HCT116 (cell line): ENCODE data around the gene TPD52L2. TPM values are rescaled to one million over a fixed set of nuclear protein-coding genes. Genes with fewer than 3 reads are reported as not detected.

Source experiments
- ATAC-seq: fragments of 200-7000 bp; cut with Tn5 transposase; 2 replicates; pipeline ENCODE4 v1.9.1; 2020; ENCODE audit warnings: mild to moderate bottlenecking, moderate library complexity
- BruUV-seq: library from RNA; stranded (reverse); fragments of 400-500 nt; replicated peaks from 2 replicates; lab custom pipeline; 2021; lab: Mats Ljungman, UMichigan
- CTCF ChIA-PET: fragments of 300-600 bp; sonication (Branson Sonifier 250); formaldehyde crosslinking; loops from one replicate; lab custom pipeline; 2021; ENCODE audit warnings: antibody characterized with exemption; lab: Charles Lee
- POLR2A ChIA-PET: fragments of 300-600, 350-600 bp; sonication (Branson Sonifier 250); formaldehyde crosslinking; loops from one replicate; lab custom pipeline; 2021; ENCODE audit warnings: antibody characterized with exemption; lab: Charles Lee
- RAD21 ChIA-PET, 2 experiments: fragments of 300-600 bp; sonication (Branson Sonifier 250); formaldehyde crosslinking; loops; one replicate each; lab custom pipeline; 2023; ENCODE audit warnings: low total read pairs in 2 of 2; ENCODE audit not compliant: uncharacterized antibody in 2 of 2, unreplicated experiment in 2 of 2, low non-redundant PET in 1 of 2; lab: Charles Lee
- DNase-seq: peaks from one replicate; pipeline ENCODE4 v3.0.0-alpha.2; 2010; ENCODE audit warnings: low read depth, low spot score
- H2AFZ ChIP-seq: fragments of 200-600 bp; shearing (Covaris generic), sonication (generic); 2 replicates; pipeline ENCODE4 v1.6.1; 2017; ENCODE audit warnings: low read depth, mixed run types, mixed read lengths, antibody characterized with exemption, low read length; ENCODE audit not compliant: poor library complexity, severe bottlenecking
- H3K27ac ChIP-seq: 2 replicates; pipeline ENCODE4 v1.5.1; 2012; ENCODE audit warnings: low read depth, low read length
- H3K27me3 ChIP-seq: fragments of 200-600 bp; sonication (generic); 2 replicates; pipeline ENCODE4 v1.6.1; 2016; ENCODE audit warnings: mixed run types, low read length, mixed read lengths; ENCODE audit not compliant: insufficient read depth
- H3K36me3 ChIP-seq, 2 experiments: fragments of 200-500 bp in 1 of 2; fragments of 200-600 bp in 1 of 2; sonication (Bioruptor generic) in 1 of 2; sonication (generic) in 1 of 2; 2 replicates each; pipeline versions ENCODE4 v1.5.1 to v1.6.1; 2014 to 2016; ENCODE audit warnings: low read length in 2 of 2, inconsistent platforms in 1 of 2, mixed read lengths in 1 of 2, mixed run types in 1 of 2; ENCODE audit not compliant: insufficient read depth in 2 of 2, control insufficient read depth in 1 of 2
- H3K4me1 ChIP-seq, 2 experiments: fragments of 200-600 bp in 1 of 2; sonication (generic) in 1 of 2; 2 replicates each; pipeline versions ENCODE4 v1.5.1 to v1.6.1; 2012 to 2017; ENCODE audit warnings: low read length in 2 of 2, inconsistent platforms in 1 of 2, mild to moderate bottlenecking in 1 of 2, mixed read lengths in 1 of 2, mixed run types in 1 of 2, moderate library complexity in 1 of 2; ENCODE audit not compliant: insufficient read depth in 2 of 2, control insufficient read depth in 1 of 2
- H3K4me2 ChIP-seq: fragments of 200-600 bp; sonication (generic); 2 replicates; pipeline ENCODE4 v1.6.1; 2017; ENCODE audit warnings: mixed run types, low read length, mixed read lengths
- H3K4me3 ChIP-seq, 2 experiments: fragments of 200-600 bp in 1 of 2; sonication (generic) in 1 of 2; replicated peaks in 1 of 2; 2 replicates each; pipeline ENCODE4 v1.5.1; 2011 to 2016; ENCODE audit warnings: low read length in 2 of 2, control low read depth in 1 of 2, low read depth in 1 of 2, mild to moderate bottlenecking in 1 of 2, mixed read lengths in 1 of 2, mixed run types in 1 of 2
- H3K79me2 ChIP-seq: fragments of 200-600 bp; sonication (generic); 2 replicates; pipeline ENCODE4 v1.6.1; 2017; ENCODE audit warnings: mild to moderate bottlenecking, mixed run types, low read length, moderate library complexity, mixed read lengths; ENCODE audit not compliant: insufficient read depth
- H3K9ac ChIP-seq: fragments of 200-600 bp; sonication (generic); 2 replicates; pipeline ENCODE4 v1.6.1; 2016; ENCODE audit warnings: low read length, mixed read lengths
- H3K9me2 ChIP-seq: fragments of 200-600 bp; sonication (generic), shearing (Covaris generic); 2 replicates; pipeline ENCODE4 v1.6.1; 2017; ENCODE audit warnings: mixed run types, mild to moderate bottlenecking, moderate library complexity; ENCODE audit not compliant: insufficient read depth
- H3K9me3 ChIP-seq, 2 experiments: fragments of 200-500 bp in 1 of 2; fragments of 200-600 bp in 1 of 2; sonication (Bioruptor generic) in 1 of 2; sonication (generic) in 1 of 2; 2 replicates each; pipeline ENCODE4 v1.6.1; 2014 to 2017; ENCODE audit warnings: low read length in 2 of 2, mixed read lengths in 2 of 2, inconsistent platforms in 1 of 2, low read depth in 1 of 2, mild to moderate bottlenecking in 1 of 2, mixed run types in 1 of 2, moderate library complexity in 1 of 2; ENCODE audit not compliant: control insufficient read depth in 1 of 2, insufficient read depth in 1 of 2
- H4K20me1 ChIP-seq: fragments of 200-600 bp; sonication (generic), shearing (Covaris generic); 2 replicates; pipeline ENCODE4 v1.6.1; 2017; ENCODE audit warnings: mixed run types, mild to moderate bottlenecking, moderate library complexity; ENCODE audit not compliant: insufficient read depth
- CBX3 ChIP-seq: IDR thresholded peaks from 2 replicates; pipeline ENCODE4 v1.6.1; 2012; ENCODE audit warnings: low read depth
- CTCF ChIP-seq, 3 experiments: fragments of 200-600 bp in 1 of 3; sonication (generic) in 1 of 3; IDR thresholded peaks in 2 of 3; conservative IDR thresholded peaks in 1 of 3; 2 replicates each; pipeline ENCODE4 v1.5.1; 2012 to 2017; ENCODE audit warnings: low read depth in 2 of 3, low read length in 2 of 3, antibody characterized with exemption in 1 of 3, borderline replicate concordance in 1 of 3, control low read depth in 1 of 3, mild to moderate bottlenecking in 1 of 3, mixed read lengths in 1 of 3, mixed run types in 1 of 3, moderate library complexity in 1 of 3; ENCODE audit not compliant: insufficient read depth in 1 of 3
- EGR1 ChIP-seq: IDR thresholded peaks from 2 replicates; pipeline ENCODE4 v1.6.1; 2012; ENCODE audit warnings: low read depth
- EZH2phosphoT487 ChIP-seq: fragments of 200-600 bp; IDR thresholded peaks from 2 replicates; pipeline ENCODE4 v1.6.1; 2018; ENCODE audit warnings: antibody characterized with exemption, borderline replicate concordance
- RAD21 ChIP-seq: IDR thresholded peaks from 2 replicates; pipeline ENCODE4 v1.6.1; 2012; ENCODE audit warnings: low read depth, mild to moderate bottlenecking
- SIN3A ChIP-seq: IDR thresholded peaks from 2 replicates; pipeline ENCODE4 v1.6.1; 2012; ENCODE audit warnings: low read depth
- SP1 ChIP-seq: IDR thresholded peaks from 2 replicates; pipeline ENCODE4 v1.6.1; 2012; ENCODE audit warnings: low read depth
- YY1 ChIP-seq: IDR thresholded peaks from 2 replicates; pipeline ENCODE4 v1.6.1; 2011; ENCODE audit warnings: low read length, low read depth, moderate library complexity, mild to moderate bottlenecking; ENCODE audit not compliant: insufficient replicate concordance; ENCODE audit errors: extremely low read depth
- intact Hi-C: fragments of 100-400 bp; cut with micrococcal nuclease; formaldehyde crosslinking; loops from 2 replicates; pipeline ENCODE4 v1.10.0; 2022
- total RNA-seq: library from RNA; stranded (reverse); gene quantifications from one replicate; pipeline ENCODE4 v1.2.1, GENCODE V29; 2021; ENCODE audit not compliant: unreplicated experiment
- TF ChIP-seq, protein P1 (sequence below): IDR thresholded peaks from 2 replicates; pipeline ENCODE4 v1.6.1; 2012; ENCODE audit warnings: low read depth
- TF ChIP-seq, protein P2 (sequence below): IDR thresholded peaks from 2 replicates; pipeline ENCODE4 v1.6.1; 2011; ENCODE audit warnings: mild to moderate bottlenecking, low read length, moderate library complexity; ENCODE audit not compliant: insufficient replicate concordance; ENCODE audit errors: extremely low read depth

Gene TPD52L2
- total RNA-seq, 1 experiment from 2014 or later = 149 TPM

GRCh38 chr20:63848003-63848911, 16.8 kb upstream of the TPD52L2 start:
- H3K4me2 ChIP-seq = no peak overlapping the region
- no TSS peak for BruUV-seq
- no peak overlapping the region for H3K9ac ChIP-seq
- H3K9me2 ChIP-seq = no peaks in the 10 kb centered on the region
- CTCF ChIA-PET = no interaction called here
- no peak for ATAC-seq
- no peak for DNase-seq
- no peaks in the 10 kb centered on the region for H3K36me3 ChIP-seq
- RAD21 ChIA-PET = no interaction called here
- intact Hi-C loops = no loop called here
- no peaks in the 10 kb centered on the region for H3K9me3 ChIP-seq
- H3K4me1 ChIP-seq = peaks cover 26 to 37% of the 10 kb centered on the region in 2 experiments
- no peak overlapping the region for H3K27ac ChIP-seq
- POLR2A ChIA-PET = no interaction called here
- H3K4me3 ChIP-seq = no peak overlapping the region
- no peaks in the 10 kb centered on the region for H3K27me3 ChIP-seq
- TF ChIP-seq RAD21 (no peak), CBX3 (no peak), SP1 (no peak), CTCF (IDR thresholded peaks at IDR 0.05 in 2 of 3, conservative IDR thresholded peaks at IDR 0.05 in 1 of 3; ENCODE audit: borderline replicate concordance in 1 of 3, insufficient read depth in 1 of 3, low read depth in 2 of 3, low read length in 2 of 3) (no peak), SIN3A (no peak), EZH2phosphoT487 (no peak), YY1 (no peak), EGR1 (no peak)
- TF ChIP-seq, protein P1, sequence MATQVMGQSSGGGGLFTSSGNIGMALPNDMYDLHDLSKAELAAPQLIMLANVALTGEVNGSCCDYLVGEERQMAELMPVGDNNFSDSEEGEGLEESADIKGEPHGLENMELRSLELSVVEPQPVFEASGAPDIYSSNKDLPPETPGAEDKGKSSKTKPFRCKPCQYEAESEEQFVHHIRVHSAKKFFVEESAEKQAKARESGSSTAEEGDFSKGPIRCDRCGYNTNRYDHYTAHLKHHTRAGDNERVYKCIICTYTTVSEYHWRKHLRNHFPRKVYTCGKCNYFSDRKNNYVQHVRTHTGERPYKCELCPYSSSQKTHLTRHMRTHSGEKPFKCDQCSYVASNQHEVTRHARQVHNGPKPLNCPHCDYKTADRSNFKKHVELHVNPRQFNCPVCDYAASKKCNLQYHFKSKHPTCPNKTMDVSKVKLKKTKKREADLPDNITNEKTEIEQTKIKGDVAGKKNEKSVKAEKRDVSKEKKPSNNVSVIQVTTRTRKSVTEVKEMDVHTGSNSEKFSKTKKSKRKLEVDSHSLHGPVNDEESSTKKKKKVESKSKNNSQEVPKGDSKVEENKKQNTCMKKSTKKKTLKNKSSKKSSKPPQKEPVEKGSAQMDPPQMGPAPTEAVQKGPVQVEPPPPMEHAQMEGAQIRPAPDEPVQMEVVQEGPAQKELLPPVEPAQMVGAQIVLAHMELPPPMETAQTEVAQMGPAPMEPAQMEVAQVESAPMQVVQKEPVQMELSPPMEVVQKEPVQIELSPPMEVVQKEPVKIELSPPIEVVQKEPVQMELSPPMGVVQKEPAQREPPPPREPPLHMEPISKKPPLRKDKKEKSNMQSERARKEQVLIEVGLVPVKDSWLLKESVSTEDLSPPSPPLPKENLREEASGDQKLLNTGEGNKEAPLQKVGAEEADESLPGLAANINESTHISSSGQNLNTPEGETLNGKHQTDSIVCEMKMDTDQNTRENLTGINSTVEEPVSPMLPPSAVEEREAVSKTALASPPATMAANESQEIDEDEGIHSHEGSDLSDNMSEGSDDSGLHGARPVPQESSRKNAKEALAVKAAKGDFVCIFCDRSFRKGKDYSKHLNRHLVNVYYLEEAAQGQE = no peak
- TF ChIP-seq, protein P2, sequence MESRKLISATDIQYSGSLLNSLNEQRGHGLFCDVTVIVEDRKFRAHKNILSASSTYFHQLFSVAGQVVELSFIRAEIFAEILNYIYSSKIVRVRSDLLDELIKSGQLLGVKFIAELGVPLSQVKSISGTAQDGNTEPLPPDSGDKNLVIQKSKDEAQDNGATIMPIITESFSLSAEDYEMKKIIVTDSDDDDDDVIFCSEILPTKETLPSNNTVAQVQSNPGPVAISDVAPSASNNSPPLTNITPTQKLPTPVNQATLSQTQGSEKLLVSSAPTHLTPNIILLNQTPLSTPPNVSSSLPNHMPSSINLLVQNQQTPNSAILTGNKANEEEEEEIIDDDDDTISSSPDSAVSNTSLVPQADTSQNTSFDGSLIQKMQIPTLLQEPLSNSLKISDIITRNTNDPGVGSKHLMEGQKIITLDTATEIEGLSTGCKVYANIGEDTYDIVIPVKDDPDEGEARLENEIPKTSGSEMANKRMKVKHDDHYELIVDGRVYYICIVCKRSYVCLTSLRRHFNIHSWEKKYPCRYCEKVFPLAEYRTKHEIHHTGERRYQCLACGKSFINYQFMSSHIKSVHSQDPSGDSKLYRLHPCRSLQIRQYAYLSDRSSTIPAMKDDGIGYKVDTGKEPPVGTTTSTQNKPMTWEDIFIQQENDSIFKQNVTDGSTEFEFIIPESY = no peak
- H3K79me2 ChIP-seq = no peaks in the 10 kb centered on the region
- H2AFZ ChIP-seq = no peak overlapping the region
- H4K20me1 ChIP-seq = no peaks in the 10 kb centered on the region
